ENCODE measurements around the gene PHC2. TPM values are rescaled to one million over a fixed set of nuclear protein-coding genes. Genes with fewer than 3 reads are reported as not detected.

The PHC2 gene
- total RNA-seq, 1 experiment from 2014 or later, result 9.4 TPM

DNA sequence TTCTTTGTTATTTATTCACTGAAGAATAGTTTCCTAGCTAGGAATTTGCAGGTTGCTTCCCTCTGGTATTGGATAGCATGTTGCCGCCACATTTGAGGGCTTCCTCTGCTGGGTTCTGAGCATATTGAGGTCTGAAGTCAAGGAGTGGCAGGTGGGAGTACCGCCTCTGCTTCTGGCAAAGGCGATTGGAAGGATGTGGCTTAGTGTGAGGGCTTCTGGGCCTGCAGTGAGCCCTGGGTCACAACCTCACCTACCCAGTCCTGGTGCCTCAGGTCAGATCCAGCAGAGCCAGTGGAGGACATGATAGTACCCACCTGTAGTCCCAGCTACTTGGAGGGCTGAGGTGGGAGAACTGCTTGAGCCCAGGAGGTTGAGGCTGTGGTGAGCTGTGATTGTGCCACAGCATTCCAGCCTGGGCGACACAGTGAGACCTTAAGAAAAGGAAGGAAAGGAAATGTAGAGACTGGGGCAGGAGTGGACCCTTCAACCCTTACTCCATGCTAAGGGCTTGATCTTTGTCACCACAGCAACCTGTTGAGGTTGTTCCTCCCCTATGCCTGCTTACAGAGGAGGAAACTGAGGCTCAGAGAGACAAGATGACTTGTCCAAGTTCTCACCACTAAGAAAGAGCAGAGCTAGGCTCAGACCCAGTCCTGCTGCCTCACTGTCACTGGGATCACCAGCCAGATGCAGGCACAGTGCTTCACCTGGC lies 132.8 kb downstream of the PHC2 start:
- WGBS (ENCODE audit: extremely low coverage, insufficient read length, low lambda C conversion rate), result no CpG with 5 or more reads among the region's 4 CpGs
- Histone ChIP-seq H3K18ac (ENCODE audit: insufficient read length, low read depth, low read length) (no peak overlapping the region), H2BK120ac (ENCODE audit: low read depth, low read length, poor library complexity, severe bottlenecking) (no peak overlapping the region), H3K79me2 (ENCODE audit: insufficient read depth, low read length) (no peaks in the 10 kb centered on the region), H2BK15ac (ENCODE audit: low read depth, low read length) (no peak overlapping the region), H4K91ac (ENCODE audit: insufficient read length, low read depth, low read length) (no peak overlapping the region), H3K23ac (ENCODE audit: insufficient read length, low read depth, low read length) (no peak overlapping the region), H3K14ac (ENCODE audit: insufficient read depth, low read length) (no peak overlapping the region), H3K4me2 (ENCODE audit: insufficient read depth, insufficient read length, low read length) (no peak overlapping the region), H3K9me3 (ENCODE audit: control insufficient read depth, low read depth, low read length) (no peaks in the 10 kb centered on the region), H2BK12ac (ENCODE audit: insufficient read length, low read depth, low read length) (no peak overlapping the region), H3K27ac (ENCODE audit: insufficient read length, low read depth, low read length) (no peak overlapping the region), H4K20me1 (ENCODE audit: control insufficient read depth, insufficient read depth, insufficient read length) (no peaks in the 10 kb centered on the region), H3K4me1 (ENCODE audit: insufficient read depth, low read length) (no peaks in the 10 kb centered on the region), H2BK5ac (ENCODE audit: insufficient read length, low read length) (no peak overlapping the region), H4K5ac (ENCODE audit: insufficient read length, low read depth, low read length) (no peak overlapping the region), H3K79me1 (ENCODE audit: insufficient read depth, low read depth, low read length, poor library complexity, severe bottlenecking) (no peaks in the 10 kb centered on the region), H3T11ph (ENCODE audit: low read length) (no peak overlapping the region), H3K56ac (ENCODE audit: insufficient read length, low read depth, low read length) (no peak overlapping the region), H2AK5ac (ENCODE audit: insufficient read length, low read length) (no peak overlapping the region), H2AFZ (ENCODE audit: low read length) (no peak overlapping the region), H3K23me2 (ENCODE audit: insufficient read length, low read depth, low read length, poor library complexity, severe bottlenecking) (no peaks in the 10 kb centered on the region), H3K4ac (ENCODE audit: low read depth, low read length) (no peak overlapping the region), H2BK20ac (ENCODE audit: low read depth, low read length, poor library complexity, severe bottlenecking) (no peak overlapping the region), H4K8ac (replicated peaks; ENCODE audit: insufficient read length, low read depth, low read length) (no peak overlapping the region), H3K27me3 (ENCODE audit: insufficient read depth, low read length) (no peaks in the 10 kb centered on the region), H3K9ac (ENCODE audit: extremely low read depth, insufficient read length, low read length) (no peak overlapping the region)
- peaks cover 13 to 22% of the 10 kb centered on the region in 2 experiments for H3K4me1 Mint-ChIP-seq
- peaks cover 32 to 46% (median 43%) of the 10 kb centered on the region in 3 experiments for H3K36me3 Mint-ChIP-seq (ENCODE audit: insufficient read depth in 1 of 3, low read depth in 3 of 3)
- H3K27ac Mint-ChIP-seq, result no peak overlapping the region
- TF ChIP-seq, protein P1, sequence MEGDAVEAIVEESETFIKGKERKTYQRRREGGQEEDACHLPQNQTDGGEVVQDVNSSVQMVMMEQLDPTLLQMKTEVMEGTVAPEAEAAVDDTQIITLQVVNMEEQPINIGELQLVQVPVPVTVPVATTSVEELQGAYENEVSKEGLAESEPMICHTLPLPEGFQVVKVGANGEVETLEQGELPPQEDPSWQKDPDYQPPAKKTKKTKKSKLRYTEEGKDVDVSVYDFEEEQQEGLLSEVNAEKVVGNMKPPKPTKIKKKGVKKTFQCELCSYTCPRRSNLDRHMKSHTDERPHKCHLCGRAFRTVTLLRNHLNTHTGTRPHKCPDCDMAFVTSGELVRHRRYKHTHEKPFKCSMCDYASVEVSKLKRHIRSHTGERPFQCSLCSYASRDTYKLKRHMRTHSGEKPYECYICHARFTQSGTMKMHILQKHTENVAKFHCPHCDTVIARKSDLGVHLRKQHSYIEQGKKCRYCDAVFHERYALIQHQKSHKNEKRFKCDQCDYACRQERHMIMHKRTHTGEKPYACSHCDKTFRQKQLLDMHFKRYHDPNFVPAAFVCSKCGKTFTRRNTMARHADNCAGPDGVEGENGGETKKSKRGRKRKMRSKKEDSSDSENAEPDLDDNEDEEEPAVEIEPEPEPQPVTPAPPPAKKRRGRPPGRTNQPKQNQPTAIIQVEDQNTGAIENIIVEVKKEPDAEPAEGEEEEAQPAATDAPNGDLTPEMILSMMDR (conservative IDR thresholded peaks at IDR 0.05), result no peak
- H3K27me3 Mint-ChIP-seq (ENCODE audit: low read depth), result peaks cover under 1% of the 10 kb centered on the region; the same call in 1 of the 2 replicates
- no peak overlapping the region for H3K4me3 Mint-ChIP-seq
- H3K9me3 Mint-ChIP-seq, result peaks cover 0 to 4% of the 10 kb centered on the region in 2 experiments; a peak in 3 of 5 replicates
- DNase-seq, result no peak

All from H9 (cell line).